HG02759 (cell line): ENCODE results near the gene TMEM176A.
"Not testable (repeated sequence)": the region's sequence is repeated elsewhere in the genome, so short reads cannot be mapped to it uniquely, and the experiment has no call there.

Experiments
- ATAC-seq: cut with Tn5 transposase; IDR thresholded peaks from one replicate; pipeline ENCODE4 v1.9.1; 2021; ENCODE audit warnings: mild to moderate bottlenecking, moderate library complexity; ENCODE audit not compliant: unreplicated experiment

TMEM176A gene, protein sequence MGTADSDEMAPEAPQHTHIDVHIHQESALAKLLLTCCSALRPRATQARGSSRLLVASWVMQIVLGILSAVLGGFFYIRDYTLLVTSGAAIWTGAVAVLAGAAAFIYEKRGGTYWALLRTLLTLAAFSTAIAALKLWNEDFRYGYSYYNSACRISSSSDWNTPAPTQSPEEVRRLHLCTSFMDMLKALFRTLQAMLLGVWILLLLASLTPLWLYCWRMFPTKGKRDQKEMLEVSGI

DNA sequence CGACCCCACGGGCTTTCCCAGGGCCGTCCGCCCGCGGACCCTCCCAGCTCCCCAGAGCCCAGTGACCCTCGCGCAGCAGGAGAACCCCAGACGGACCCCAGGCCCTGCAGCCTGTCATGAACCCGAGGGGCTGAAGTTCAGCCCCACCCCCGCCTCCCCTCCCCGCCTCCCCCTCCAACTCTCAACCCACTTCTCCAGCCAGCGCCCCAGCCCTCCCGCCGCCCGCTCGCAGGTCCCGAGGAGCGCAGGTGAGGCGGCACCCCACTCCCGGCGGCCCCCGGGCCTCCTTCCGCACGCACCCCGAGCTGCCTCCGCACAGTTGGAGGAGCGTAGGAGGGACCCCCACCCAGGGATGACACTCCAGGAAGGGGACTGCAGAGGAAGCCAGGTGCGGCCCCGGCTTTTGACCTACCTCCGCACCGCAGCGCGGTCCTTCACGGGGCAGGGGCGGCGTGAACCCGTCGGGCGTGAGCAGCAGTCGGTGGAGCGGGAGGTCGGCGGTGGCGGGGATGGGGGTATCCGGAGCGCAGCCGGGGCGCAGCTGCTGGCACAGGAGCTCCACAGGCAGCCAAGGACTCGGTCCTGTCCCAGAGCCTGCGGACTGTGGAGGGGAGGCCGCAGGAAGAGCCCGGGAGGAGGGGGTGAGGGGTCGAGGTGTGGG is at the start of gene TMEM176A:
TMEM176A (plus strand) TSS at position 189 of the 661 bp plus-strand sequence. CDS start 782 bp downstream, outside the sequence.
- no peak for ATAC-seq

DNA sequence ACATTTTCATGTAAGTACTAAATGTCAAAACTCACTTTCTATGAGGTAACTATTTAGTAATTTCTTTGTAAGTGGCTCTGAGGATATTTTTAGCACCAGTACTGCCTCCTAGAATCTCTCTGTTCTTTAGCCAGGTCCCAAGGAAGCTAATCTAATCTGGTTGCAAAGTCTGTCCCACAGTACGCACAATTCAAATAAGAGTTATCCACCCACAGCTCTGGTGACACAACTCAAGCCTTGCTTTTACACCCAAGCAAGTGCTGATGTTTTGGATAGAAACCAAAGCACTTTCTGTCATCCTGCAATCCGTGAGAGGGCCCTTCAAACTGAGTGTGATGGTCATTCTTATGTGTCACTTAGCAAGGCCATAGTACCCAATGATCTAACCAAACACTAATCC is 48.9 kb upstream of the TMEM176A start:
- ATAC-seq, result no peak

DNA sequence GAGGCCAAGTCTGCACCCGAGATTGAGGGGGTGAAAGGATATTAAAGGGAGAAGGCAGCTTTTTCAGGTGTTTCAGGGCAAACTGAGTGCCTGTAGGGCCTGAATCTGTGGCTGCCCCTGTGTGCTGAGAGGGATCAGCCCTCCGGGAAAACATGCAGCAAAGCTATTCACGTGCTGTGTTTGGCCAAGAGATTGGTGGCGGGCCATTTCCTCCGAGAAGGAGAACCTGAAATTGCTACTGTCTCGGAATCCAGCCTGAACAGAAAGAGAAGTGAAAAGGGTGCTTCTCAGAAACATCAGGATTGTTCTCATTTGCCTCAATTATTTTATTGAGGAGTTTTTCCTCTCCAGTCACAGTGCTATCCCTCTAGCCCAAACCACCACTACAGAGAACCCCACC is 47.3 kb upstream of the TMEM176A start:
- ATAC-seq, result no peak

DNA sequence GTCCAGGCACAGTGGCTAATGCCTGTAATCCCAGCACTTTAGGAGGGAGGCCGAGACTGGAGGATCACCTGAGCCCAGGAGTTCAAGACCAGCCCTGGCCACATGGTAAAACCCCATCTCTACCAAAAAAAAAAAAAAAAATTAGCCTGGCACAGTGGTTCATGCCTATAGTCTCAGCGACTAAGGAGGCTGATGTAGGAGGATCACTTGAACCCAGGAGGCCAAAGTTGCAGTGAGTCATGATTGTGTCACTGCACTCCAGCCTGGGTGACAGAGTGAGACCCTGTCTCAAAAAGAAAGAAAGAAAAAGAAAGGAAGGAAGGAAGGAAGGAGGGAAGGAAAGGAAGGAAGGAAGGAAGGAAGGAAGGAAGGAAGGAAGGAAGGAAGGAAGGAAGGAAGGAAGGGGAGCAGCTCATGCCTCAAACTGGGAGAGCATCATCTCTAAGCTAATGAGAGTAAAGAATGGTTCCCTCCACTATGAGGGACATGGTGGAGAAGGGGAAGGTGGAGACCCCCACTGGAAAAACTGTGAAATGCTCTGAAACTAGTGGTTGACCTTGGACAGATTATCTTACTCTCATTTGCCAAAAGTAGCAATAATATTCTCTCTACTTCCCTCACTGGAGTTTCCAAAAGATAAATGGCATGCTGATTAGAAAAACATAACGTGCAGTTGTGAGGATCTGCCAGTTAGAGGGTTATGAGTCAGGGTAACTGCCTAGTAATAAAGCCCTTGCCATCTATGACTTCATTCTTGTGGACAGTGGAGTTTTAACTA is 46.6 kb upstream of the TMEM176A start:
- no peak for ATAC-seq

DNA sequence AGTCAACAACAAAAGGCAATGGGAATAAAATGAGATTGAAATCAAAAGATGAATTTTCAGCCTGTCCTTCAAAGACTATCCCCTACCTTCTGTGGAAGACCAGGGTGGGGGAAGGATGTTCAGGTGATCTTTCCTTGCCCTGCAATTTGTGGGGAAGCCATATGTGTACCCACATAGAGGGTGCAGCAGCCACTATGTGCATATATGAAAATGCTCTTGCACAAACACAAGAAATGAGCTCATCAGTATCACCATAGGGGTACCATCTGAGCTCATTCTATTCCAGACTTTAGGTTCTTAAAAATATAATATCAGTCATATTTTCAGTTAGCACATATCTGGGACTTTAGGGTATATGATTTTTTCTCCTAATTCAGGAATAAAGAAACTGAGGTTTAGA is 45.6 kb upstream of the TMEM176A start:
- peak; percentile 5 for ATAC-seq

DNA sequence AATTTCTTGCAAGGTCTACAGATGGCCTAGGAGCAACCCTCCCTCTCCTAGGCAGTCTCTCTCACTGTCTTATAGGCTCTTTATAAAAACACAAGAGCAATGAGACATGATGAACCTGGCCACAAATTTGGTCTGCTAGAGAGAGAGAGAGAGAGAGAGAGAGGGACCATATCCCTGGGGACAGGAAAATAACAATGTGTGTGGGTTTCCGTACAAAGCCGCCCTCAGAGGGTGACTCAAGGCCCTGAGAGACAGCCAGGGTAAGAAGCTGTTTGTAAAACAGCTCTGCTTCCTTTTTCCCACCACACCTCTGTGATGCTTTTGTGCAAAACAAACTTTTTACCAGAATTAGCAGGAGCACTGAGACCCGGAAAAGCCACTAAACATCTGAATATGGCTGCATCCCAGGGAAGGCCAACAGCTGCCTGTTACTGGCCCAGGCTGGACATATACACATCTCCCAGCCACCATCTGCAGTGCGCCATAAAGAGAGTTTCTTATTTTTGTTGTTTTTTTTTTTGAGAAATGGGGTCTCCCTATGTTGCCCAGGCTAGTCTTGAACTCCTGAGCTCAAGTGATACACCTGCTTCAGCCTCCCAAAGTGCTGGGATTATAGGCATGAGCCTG is 45.0 kb upstream of the TMEM176A start:
- ATAC-seq, result peak; percentile 56

DNA sequence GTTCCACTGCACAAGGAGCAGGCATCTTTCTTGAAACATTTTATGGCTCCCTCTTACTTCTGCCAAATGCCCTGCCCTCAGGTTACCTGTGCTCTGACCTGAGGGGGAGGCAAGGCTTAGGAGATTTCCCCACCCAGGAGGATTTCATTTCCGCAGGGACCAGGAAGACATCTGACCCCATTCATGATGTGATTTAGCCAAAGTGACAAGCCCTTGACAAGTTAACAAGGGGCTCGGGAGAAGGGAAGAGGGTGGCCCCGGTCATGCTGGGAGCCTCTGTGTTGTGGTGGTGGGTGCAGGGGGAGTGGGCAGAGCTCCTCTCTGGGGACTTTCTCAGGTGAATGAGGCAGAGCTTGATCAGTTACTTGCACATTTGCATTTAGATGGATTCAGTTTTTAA is 44.4 kb upstream of the TMEM176A start:
- no peak for ATAC-seq

DNA sequence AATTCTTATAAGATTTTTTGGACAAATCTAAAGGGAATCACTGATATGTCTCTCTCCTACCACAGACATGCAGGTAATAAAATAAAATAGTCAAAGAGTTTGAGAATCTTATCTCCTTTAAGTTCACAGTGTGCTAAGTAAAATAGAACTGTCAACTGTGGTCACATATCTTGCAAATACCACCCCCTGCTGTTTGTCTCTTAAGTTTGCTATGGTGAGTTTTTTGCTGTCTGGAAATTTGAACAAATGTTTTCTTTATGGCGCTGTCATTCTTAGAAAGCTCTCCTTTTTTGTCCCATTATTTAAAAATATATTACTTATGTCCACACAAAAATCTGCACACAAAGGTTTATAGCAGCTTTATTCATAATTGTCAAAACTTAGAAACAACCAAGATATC is 43.7 kb upstream of the TMEM176A start:
- ATAC-seq, result no peak

DNA sequence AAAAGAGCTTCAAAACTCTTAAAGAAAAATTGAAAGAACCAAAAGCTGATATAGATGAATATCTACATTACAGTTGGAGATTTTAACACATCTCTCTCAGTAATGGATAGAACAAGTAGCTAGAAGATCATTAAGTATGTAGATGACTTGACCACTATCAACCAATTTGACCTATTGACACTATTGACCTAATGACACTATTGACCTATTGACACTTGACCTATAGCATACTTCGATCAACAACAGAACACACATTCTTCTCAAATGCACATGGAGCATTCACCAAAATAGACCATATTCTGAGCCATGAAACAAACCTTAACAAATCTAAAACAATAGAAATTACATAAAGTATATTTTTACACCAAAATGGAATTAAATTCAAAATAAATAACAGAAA is 41.1 kb upstream of the TMEM176A start:
- no peak for ATAC-seq

DNA sequence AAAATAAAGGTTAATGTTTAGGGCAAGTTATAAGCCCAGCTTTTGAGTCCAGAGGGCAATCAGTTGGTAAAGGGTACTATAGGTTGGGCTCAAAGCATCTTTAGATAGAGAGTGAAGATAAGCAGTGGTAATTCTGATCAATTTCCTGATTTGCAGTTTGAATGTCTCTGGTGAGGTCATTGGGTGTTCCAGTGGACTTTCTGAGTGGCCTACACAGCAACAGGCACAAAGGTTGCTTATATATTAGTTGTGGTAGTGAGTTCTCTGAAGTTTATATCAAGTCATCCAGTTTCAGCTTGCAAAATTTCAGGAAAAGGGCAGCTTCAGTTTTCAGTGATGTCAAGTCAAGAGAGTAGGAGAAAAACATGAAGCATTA is 34.2 kb upstream of the TMEM176A start:
- no peak for ATAC-seq

DNA sequence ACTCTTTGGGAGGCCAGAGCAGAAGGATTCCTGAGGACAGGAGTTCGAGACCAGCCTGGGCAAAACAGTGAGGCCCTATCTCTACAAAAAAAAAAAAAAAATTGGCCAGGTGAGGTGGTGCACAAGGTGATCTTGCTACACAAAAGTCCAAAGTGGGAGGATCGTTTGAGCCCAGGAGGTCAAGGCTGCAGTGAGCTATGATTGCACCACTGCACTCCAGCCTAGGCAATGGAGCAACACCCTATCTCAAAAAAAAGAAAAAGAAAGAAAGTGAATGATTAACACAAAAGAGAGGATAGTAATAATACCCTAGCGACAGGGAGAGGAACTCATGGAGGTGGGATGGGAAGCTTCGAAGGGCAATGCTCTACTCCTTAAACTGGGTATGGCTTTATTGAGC is 30.8 kb upstream of the TMEM176A start:
- ATAC-seq, result no peak

DNA sequence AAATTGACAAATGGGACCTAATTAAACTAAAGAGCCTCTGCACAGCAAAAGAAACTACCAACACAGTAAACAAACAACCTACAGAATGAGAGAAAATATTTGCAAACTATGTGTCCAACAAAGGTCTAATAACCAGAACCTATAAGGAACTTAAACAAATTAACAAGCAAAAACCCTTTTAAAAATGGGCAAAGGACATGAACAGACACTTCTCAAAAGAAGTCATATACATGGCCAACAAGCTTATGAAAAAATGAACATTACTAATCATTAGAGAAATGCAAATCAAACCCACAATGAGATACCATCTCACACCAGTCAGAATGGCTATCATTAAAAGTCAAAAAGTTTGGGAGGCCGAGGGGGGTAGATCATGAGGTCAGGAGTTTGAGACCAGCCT is 26.4 kb upstream of the TMEM176A start:
- ATAC-seq, result not testable (repeated sequence)

DNA sequence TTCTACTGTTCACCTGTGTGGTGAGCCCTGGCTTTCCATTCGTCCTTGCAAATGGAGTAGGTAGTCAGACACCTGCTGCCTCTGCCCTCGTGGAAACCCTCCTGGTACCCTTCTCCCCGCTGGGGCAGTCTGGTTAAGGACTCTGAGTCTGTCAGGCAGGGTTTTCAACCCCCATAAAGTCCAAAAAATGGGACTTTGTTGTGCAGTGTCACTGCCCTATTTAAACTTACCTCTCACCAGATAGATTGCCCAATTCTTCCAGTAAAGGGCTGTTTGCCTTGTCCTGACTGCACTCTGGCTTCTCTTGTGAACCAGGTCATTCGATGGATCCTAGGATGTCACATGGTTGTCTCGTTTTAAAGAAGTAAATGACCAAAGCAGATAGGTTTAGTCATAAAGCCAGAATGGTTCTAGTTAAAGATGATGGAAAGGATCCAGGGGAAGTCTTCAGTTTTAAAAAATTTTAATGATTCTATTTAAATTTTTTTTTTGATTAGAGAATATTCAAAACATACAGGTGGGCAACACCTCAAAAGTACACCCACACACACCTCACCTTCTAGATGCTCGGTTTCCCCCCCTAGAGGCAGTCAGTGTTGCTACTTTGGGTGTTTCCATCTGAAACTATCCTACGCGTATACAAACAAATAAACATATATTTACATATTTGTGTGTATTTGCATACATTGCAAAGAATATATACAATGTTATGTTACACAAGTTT is 22.4 kb upstream of the TMEM176A start:
- no peak for ATAC-seq

DNA sequence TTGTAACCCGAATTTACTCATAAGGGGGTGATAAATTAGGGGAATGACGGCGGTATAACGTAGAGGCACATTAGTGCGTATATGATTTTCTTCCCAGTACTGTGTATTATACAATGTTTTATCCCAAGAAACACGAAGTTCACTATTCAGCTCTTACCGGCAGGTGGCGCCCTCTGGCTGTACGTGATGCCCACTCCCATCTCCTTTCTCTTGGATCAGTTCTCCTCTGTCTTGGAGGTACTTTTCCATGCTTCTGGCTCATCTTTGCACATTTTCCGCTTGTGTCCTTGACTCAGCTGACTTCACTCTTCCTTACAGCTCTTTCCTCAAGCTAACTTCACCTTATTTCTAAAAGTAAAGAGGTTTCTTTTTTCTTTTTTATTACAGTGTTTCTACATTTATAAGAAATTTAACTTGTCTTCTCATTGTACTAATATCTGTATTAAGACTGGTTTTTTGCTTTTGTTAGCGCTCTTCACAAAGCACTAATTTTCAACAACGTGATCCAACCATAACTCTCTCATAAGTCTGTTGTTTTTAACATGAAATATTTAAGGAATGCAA is 21.7 kb upstream of the TMEM176A start:
- ATAC-seq, result no peak

DNA sequence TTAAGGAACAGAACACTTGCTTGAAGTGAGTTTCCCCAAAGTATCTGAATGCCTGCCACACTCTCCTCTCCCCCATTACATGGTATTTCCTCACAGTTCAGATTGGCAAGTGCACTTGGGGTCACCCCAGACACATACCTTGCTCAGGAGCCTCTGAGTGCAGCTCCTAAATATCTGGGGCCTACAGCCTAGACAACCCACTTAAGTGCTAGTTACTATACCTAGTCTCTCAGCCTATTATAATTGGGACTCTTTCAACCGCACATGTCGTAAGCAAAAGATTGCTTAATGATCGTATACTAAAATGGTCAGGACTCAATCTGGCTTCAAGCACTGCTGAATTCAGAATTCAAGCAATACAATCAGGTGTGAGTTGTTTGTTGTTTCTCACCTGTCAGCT is 20.3 kb upstream of the TMEM176A start:
- no peak for ATAC-seq

DNA sequence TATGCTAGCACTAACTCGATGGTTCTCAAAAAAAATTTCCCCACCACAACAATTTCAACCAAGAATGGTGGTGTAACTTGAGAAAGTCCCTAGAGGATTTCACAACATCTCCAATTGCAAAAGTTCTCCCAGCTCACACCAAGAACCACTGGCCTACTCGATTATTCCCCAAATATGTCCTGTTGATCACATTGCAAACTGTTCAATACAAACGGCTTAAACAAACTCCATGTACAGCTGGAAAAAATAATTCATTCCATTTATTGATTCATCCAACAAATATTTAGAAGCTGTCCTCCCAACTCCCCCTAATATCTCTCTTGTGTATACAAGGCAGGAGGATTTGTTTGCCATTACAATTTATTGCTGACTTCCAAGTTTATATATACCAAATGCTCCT is 19.5 kb upstream of the TMEM176A start:
- no peak for ATAC-seq

DNA sequence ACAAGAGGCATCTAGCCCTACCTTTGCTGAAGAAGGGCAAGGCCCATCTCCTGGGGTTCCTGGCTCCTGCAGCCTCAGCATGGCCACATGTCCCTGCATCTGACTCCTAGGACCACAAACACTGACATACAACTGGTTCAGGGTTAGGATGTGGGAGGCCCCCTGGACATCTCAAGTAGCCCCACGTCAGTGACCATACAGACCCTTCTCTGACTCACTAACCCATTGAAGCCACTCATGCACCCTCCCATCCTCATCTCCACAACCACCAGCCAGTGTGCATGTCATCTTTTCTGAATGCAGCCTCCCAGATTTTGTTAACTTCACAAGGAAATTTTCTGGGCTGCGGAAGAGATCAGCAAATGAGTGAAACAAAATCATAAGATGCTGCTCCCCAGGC is 18.6 kb upstream of the TMEM176A start:
- ATAC-seq, result no peak

DNA sequence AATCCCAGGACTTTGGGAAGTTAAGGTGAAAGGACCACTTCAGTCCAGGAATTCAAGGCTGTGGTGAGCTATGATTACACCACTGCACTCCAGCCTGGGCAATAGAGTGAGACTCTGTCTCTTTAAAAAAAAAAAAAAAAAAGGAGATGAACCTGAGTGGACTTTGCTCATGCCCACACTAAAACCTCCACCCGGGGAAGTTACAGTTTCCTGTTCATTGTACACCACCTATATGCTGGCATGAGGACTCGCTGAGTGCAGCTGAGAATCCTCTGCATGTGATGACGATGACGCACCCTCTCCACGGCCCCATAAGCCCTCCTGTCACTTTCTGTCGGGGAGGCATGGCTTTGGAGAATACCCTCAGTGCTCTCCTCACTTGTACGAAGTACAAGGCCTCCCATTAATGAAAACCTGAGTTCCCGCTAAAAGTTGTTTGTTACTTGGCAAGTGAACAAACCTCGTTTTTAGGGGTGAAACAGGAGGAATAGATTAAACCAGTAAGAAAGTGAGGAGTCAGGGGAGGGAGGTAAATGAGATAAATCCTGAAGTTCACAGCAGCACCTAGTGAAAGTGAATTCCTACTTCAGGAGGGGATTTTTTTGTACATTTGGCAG is 16.3 kb upstream of the TMEM176A start:
- no peak for ATAC-seq

DNA sequence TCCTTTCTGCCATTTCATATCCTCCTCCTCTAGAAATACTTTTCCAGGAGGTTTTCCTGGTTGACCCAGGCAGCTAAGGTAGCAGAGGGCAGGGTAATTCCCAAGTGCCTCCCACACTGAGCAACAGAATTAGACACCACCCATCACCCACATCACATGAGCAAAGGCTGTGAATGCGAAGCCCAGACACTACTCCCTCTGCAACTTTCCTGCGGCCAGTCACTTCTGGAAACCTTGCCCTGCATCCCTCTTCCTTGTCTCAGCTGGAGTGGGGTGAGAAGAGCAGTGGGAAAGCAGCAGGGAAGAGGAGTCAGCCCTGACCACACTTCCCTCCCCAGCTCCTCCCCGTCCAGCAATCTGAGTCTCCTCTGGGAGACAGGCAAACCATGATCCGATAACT is 15.6 kb upstream of the TMEM176A start:
- no peak for ATAC-seq
